T-helper 9 cell (primary cell): ENCODE measurements around the gene CCPG1.
A peak's percentile ranks its signal among the peaks of the same experiment; 100 is the strongest.

ENCODE experiments used
- DNase-seq: peaks from one replicate; pipeline ENCODE4 v3.0.0-alpha.2; 2020

Gene CCPG1

DNA sequence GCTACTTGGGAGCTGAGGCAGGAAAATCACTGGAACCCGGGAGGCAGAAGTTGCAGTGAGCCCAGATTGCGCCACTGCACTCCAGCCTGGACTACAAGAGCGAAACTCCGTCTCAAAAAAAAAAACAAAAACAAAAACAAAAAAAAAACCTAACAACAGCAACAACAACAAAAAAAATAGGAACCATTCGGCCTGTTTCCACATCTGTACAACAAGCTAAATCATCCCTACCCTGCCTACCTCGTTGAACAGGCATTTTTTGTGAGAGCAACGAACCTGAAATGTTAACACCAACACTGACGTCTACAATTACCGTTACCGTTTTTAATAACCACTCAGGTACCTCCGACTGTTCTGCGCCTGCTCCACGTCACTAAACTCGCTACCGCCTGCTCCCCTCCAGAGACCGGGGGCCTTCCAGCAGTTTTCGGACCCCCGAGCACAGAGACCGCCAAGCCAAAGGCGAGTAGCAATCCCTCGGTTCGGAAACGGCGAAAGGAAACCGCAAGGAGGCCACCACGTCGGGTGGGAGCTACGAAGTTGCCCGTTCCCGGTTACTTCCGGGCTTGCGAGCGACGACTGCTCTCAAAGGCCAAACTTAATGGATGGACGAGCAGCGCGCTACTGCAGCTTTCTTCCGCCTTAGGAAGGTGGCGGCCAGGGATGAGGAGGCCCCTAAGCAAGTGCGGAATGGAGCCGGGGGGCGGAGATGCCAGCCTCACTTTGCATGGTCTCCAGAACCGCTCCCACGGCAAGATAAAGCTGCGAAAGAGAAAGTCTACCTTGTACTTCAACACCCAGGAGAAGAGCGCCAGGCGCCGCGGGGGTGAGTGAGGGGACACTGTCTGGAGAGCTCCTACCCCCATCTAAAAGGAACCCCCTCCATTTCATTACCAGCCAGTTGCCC, 89.3 kb downstream of the CCPG1 start, which contains the start of the genes PIGB and PIGBOS1:
Gene PIGB (plus strand): TSS at position 635 of the 907 bp plus-strand sequence. CDS start 29 bp downstream, at position 664.
Gene PIGBOS1 (minus strand): TSS at position 536 of the 907 bp plus-strand sequence. CDS start 1,331 bp downstream, outside the sequence.
- peak; percentile 62 for DNase-seq
